Measurements from ENCODE around the gene ALK.

The ALK gene

DNA sequence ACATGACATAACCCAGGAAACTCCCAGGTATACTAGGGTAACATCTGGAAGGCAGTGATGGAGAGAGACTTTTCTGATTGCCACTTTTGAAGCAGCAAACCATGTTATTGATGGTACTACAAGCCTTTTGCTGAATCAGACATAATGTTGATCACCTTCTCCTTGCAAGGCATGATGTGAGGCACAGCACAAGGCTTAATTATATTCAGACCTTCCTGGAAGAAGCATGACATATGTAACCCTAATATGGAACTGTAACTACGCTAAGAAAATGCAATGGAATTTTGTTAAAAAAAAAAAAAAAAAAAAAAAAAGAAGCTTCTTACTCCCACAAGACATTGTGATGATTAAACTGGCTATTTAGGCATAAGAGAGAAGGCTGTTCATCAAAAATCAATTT is 145.4 kb downstream of the ALK start:
- Histone ChIP-seq H3K36me3 (ENCODE audit: control insufficient read depth, insufficient read depth, low read length) (no peaks in the 10 kb centered on the region), H3K27me3 (ENCODE audit: control insufficient read depth, insufficient read depth, low read length) (no peaks in the 10 kb centered on the region), H3K4me1 (ENCODE audit: control insufficient read depth, insufficient read depth, low read length) (no peaks in the 10 kb centered on the region)

DNA sequence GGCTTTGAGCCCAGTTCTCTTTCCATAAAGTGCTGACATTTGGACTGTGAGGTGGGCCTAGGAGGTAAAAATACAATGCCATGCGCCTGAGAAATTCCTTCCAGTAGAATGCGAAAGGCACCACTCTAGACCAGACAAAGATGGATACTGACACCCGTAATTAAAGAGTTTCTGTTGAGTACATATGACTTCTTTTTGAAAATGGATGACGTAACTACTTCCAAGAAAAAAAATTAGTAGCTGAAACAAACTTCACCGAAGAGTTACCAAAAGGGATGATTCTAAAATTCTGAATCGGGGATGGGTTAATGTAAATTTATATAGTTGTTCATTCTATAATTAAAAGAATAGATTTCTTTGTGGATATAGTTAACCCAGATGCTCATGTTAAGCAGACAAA is 146.8 kb downstream of the ALK start:
- Histone ChIP-seq H3K36me3 (ENCODE audit: control insufficient read depth, insufficient read depth, low read length) (no peaks in the 10 kb centered on the region), H3K9ac (ENCODE audit: low read length) (no peak overlapping the region), H3K27me3 (ENCODE audit: control insufficient read depth, insufficient read depth, low read length) (no peaks in the 10 kb centered on the region), H3K27ac (ENCODE audit: low read depth, low read length) (no peak overlapping the region), H3K4me1 (ENCODE audit: control insufficient read depth, insufficient read depth, low read length) (no peaks in the 10 kb centered on the region), H3K9me3 (ENCODE audit: control insufficient read depth, insufficient read depth, low read depth, low read length) (no peaks in the 10 kb centered on the region), H3K4me3 (ENCODE audit: low read depth, low read length) (no peak overlapping the region)

More for the DNA sequence above, 145.4 kb downstream of the ALK start:
- Histone ChIP-seq H3K4me3 (ENCODE audit: low read depth, low read length) (no peak overlapping the region), H3K9ac (ENCODE audit: low read length) (no peak overlapping the region), H3K27ac (ENCODE audit: low read depth, low read length) (no peak overlapping the region), H3K9me3 (ENCODE audit: control insufficient read depth, insufficient read depth, low read depth, low read length) (no peaks in the 10 kb centered on the region)

GRCh38 chr2:29770846-29771245 is 150.5 kb downstream of the ALK start:
- Histone ChIP-seq H3K9me3 (ENCODE audit: control insufficient read depth, insufficient read depth, low read depth, low read length) (no peaks in the 10 kb centered on the region), H3K36me3 (ENCODE audit: control insufficient read depth, insufficient read depth, low read length) (no peaks in the 10 kb centered on the region), H3K4me3 (ENCODE audit: low read depth, low read length) (no peak overlapping the region), H3K4me1 (ENCODE audit: control insufficient read depth, insufficient read depth, low read length) (no peaks in the 10 kb centered on the region), H3K27ac (ENCODE audit: low read depth, low read length) (no peak overlapping the region), H3K9ac (ENCODE audit: low read length) (no peak overlapping the region), H3K27me3 (ENCODE audit: control insufficient read depth, insufficient read depth, low read length) (no peaks in the 10 kb centered on the region)

DNA sequence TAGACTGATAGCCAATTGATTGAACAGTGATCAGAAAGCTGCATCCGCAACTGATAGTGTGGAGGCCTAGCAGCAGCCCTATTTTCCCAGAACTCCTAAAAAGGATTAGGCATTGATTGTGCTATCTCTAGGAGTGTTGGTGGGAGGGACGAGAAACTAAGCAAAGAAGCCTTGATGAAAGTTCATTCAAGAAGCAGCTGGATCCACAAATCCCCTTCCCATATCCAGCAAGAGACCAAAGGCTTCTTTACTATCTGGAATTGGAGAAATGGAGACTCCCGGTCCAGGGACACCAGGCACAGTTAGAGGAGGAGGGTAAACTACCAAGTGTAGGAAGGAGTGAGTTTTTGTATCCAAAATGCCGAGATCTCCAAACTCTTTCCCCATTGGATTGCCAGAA is 151.5 kb downstream of the ALK start:
- Histone ChIP-seq H3K4me3 (ENCODE audit: low read depth, low read length) (no peak overlapping the region), H3K9ac (ENCODE audit: low read length) (no peak overlapping the region), H3K36me3 (ENCODE audit: control insufficient read depth, insufficient read depth, low read length) (no peaks in the 10 kb centered on the region), H3K27me3 (ENCODE audit: control insufficient read depth, insufficient read depth, low read length) (no peaks in the 10 kb centered on the region), H3K27ac (ENCODE audit: low read depth, low read length) (no peak overlapping the region), H3K9me3 (ENCODE audit: control insufficient read depth, insufficient read depth, low read depth, low read length) (no peaks in the 10 kb centered on the region), H3K4me1 (ENCODE audit: control insufficient read depth, insufficient read depth, low read length) (no peaks in the 10 kb centered on the region)

- H3K9me3 ChIP-seq (ENCODE audit: control insufficient read depth, insufficient read depth, low read depth, low read length): no peaks in the 10 kb centered on the region
- H3K4me3 ChIP-seq (ENCODE audit: low read depth, low read length): no peak overlapping the region
- no peaks in the 10 kb centered on the region for H3K36me3 ChIP-seq (ENCODE audit: control insufficient read depth, insufficient read depth, low read length)
- H3K4me1 ChIP-seq (ENCODE audit: control insufficient read depth, insufficient read depth, low read length): no peaks in the 10 kb centered on the region
- H3K27me3 ChIP-seq (ENCODE audit: control insufficient read depth, insufficient read depth, low read length): no peaks in the 10 kb centered on the region
- no peak overlapping the region for H3K27ac ChIP-seq (ENCODE audit: low read depth, low read length)
- H3K9ac ChIP-seq (ENCODE audit: low read length): no peak overlapping the region
Observed at GRCh38 chr2:29767606-29768335, 153.6 kb downstream of the ALK start.

- H3K27me3 ChIP-seq (ENCODE audit: control insufficient read depth, insufficient read depth, low read length): no peaks in the 10 kb centered on the region
- no peak overlapping the region for H3K27ac ChIP-seq (ENCODE audit: low read depth, low read length)
- H3K36me3 ChIP-seq (ENCODE audit: control insufficient read depth, insufficient read depth, low read length): no peaks in the 10 kb centered on the region
- H3K9ac ChIP-seq (ENCODE audit: low read length): no peak overlapping the region
- no peaks in the 10 kb centered on the region for H3K4me1 ChIP-seq (ENCODE audit: control insufficient read depth, insufficient read depth, low read length)
- H3K9me3 ChIP-seq (ENCODE audit: control insufficient read depth, insufficient read depth, low read depth, low read length): no peaks in the 10 kb centered on the region
- H3K4me3 ChIP-seq (ENCODE audit: low read depth, low read length): no peak overlapping the region
Observed at GRCh38 chr2:29766191-29766590, 155.2 kb downstream of the ALK start.

DNA sequence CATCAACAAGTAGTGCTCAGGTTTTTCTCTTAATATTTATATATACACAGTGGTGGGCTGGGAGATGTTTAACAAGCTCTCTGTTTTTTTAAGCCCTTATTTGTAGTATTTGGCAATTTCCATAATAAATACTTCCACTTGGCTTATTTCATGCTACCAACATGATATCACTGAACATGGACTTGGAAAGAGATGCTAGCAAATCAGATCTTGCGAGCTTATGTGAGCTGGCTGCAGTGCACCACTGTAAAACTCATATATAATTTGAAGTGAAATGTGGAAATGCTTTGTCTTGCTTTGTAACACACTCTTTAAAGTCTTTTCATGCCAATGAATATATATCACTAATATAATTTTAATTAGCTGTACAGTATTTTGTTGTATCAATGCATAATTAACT is 155.7 kb downstream of the ALK start:
- H3K27me3 ChIP-seq (ENCODE audit: control insufficient read depth, insufficient read depth, low read length): no peaks in the 10 kb centered on the region
- no peaks in the 10 kb centered on the region for H3K36me3 ChIP-seq (ENCODE audit: control insufficient read depth, insufficient read depth, low read length)
- no peak overlapping the region for H3K9ac ChIP-seq (ENCODE audit: low read length)
- H3K4me3 ChIP-seq (ENCODE audit: low read depth, low read length): no peak overlapping the region
- H3K4me1 ChIP-seq (ENCODE audit: control insufficient read depth, insufficient read depth, low read length): no peaks in the 10 kb centered on the region
- H3K9me3 ChIP-seq (ENCODE audit: control insufficient read depth, insufficient read depth, low read depth, low read length): no peaks in the 10 kb centered on the region
- H3K27ac ChIP-seq (ENCODE audit: low read depth, low read length): no peak overlapping the region

DNA sequence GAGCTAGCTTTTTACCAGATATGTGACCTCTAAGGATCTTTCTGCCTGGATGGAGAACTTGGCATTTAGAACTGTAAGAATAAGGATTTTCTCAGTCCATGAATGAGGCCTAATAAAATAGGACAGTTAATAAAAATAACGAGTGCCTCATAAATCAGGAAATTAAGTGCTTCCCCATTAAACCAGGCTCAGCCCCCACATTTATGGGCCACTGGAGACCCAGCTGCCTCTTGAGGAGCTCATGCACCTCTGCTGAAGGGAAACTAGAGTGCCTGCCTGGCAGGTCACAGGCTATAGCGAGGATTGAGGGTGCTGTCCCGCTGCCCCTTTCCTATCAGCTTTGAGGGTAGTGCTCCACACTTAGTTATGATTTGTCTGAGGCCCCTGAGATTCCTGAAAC is 158.0 kb downstream of the ALK start:
- Histone ChIP-seq H3K9ac (ENCODE audit: low read length) (peak overlapping the region; percentile 6), H3K27ac (ENCODE audit: low read depth, low read length) (no peak overlapping the region), H3K4me3 (ENCODE audit: low read depth, low read length) (no peak overlapping the region), H3K36me3 (ENCODE audit: control insufficient read depth, insufficient read depth, low read length) (no peaks in the 10 kb centered on the region), H3K27me3 (ENCODE audit: control insufficient read depth, insufficient read depth, low read length) (no peaks in the 10 kb centered on the region), H3K4me1 (ENCODE audit: control insufficient read depth, insufficient read depth, low read length) (no peaks in the 10 kb centered on the region), H3K9me3 (ENCODE audit: control insufficient read depth, insufficient read depth, low read depth, low read length) (no peaks in the 10 kb centered on the region)

GRCh38 chr2:29762239-29762638 is 159.1 kb downstream of the ALK start:
- Histone ChIP-seq H3K4me1 (ENCODE audit: control insufficient read depth, insufficient read depth, low read length) (no peaks in the 10 kb centered on the region), H3K4me3 (ENCODE audit: low read depth, low read length) (no peak overlapping the region), H3K36me3 (ENCODE audit: control insufficient read depth, insufficient read depth, low read length) (no peaks in the 10 kb centered on the region), H3K9ac (ENCODE audit: low read length) (no peak overlapping the region), H3K27me3 (ENCODE audit: control insufficient read depth, insufficient read depth, low read length) (no peaks in the 10 kb centered on the region), H3K27ac (ENCODE audit: low read depth, low read length) (no peak overlapping the region), H3K9me3 (ENCODE audit: control insufficient read depth, insufficient read depth, low read depth, low read length) (no peaks in the 10 kb centered on the region)

GRCh38 chr2:29761278-29761677 is 160.1 kb downstream of the ALK start:
- H3K9ac ChIP-seq (ENCODE audit: low read length): no peak overlapping the region
- H3K9me3 ChIP-seq (ENCODE audit: control insufficient read depth, insufficient read depth, low read depth, low read length): no peaks in the 10 kb centered on the region
- H3K27ac ChIP-seq (ENCODE audit: low read depth, low read length): no peak overlapping the region
- H3K36me3 ChIP-seq (ENCODE audit: control insufficient read depth, insufficient read depth, low read length): no peaks in the 10 kb centered on the region
- H3K4me3 ChIP-seq (ENCODE audit: low read depth, low read length): no peak overlapping the region
- no peaks in the 10 kb centered on the region for H3K27me3 ChIP-seq (ENCODE audit: control insufficient read depth, insufficient read depth, low read length)
- no peaks in the 10 kb centered on the region for H3K4me1 ChIP-seq (ENCODE audit: control insufficient read depth, insufficient read depth, low read length)

DNA sequence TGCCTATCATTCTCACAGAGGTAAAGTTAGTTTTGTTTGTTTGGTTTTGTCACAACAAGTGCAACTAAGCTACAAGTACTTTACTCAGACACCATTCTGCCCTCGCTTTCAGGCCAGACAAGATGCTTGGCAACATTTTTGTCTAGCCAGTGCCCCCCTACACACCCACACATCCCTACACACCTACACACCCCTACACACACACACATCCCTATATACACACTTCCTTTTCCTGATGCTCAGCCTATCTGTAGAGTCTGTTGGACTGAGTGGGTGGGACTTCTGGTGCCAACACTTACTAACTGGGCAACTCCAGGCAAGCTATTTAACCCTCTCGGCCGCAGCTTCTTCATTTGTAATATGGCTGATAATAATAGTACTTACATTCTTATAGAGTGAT is 161.4 kb downstream of the ALK start:
- Histone ChIP-seq H3K9ac (ENCODE audit: low read length) (no peak overlapping the region), H3K27me3 (ENCODE audit: control insufficient read depth, insufficient read depth, low read length) (no peaks in the 10 kb centered on the region), H3K9me3 (ENCODE audit: control insufficient read depth, insufficient read depth, low read depth, low read length) (no peaks in the 10 kb centered on the region), H3K4me1 (ENCODE audit: control insufficient read depth, insufficient read depth, low read length) (no peaks in the 10 kb centered on the region), H3K36me3 (ENCODE audit: control insufficient read depth, insufficient read depth, low read length) (no peaks in the 10 kb centered on the region), H3K27ac (ENCODE audit: low read depth, low read length) (no peak overlapping the region), H3K4me3 (ENCODE audit: low read depth, low read length) (no peak overlapping the region)

- Histone ChIP-seq H3K9me3 (ENCODE audit: control insufficient read depth, insufficient read depth, low read depth, low read length) (no peaks in the 10 kb centered on the region), H3K27ac (ENCODE audit: low read depth, low read length) (no peak overlapping the region), H3K9ac (ENCODE audit: low read length) (no peak overlapping the region), H3K4me3 (ENCODE audit: low read depth, low read length) (no peak overlapping the region), H3K27me3 (ENCODE audit: control insufficient read depth, insufficient read depth, low read length) (no peaks in the 10 kb centered on the region), H3K36me3 (ENCODE audit: control insufficient read depth, insufficient read depth, low read length) (no peaks in the 10 kb centered on the region), H3K4me1 (ENCODE audit: control insufficient read depth, insufficient read depth, low read length) (no peaks in the 10 kb centered on the region)
Observed at GRCh38 chr2:29759360-29759759, 162.0 kb downstream of the ALK start.

Data from HUES6 (cell line).